ENCODE measurements around the gene WDFY3.

DNA sequence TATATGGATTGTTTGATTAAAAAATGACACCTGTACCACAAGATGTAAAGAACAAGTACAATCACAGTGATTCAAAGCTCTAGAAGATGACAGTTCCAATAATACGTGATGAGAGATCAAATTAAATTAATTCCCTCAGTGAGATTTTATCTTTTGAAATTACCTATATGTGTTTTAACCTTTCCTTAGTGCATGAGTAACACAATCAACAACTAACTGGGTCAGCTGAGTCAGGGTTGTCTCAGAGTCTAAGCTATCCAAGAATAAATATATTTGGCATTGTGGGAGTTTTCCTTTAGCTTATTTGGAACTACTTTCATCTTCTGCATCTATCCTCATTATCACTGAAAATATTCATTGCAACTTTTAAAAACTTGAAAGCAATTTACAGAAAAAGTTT, 162.8 kb downstream of the WDFY3 start:
- no peak for TF ChIP-seq EZH2phosphoT487 (IDR thresholded peaks at IDR 0.05; ENCODE audit: unreplicated experiment)
- TF ChIP-seq CTCF (conservative IDR thresholded peaks at IDR 0.05; ENCODE audit: low read depth in 2 of 2), result no peak
